Peyer's patch (tissue), 4 donors: ENCODE data around the gene CFAP97D1. TPM values are rescaled to one million over a fixed set of nuclear protein-coding genes. Genes with fewer than 3 reads are reported as not detected.
A peak's percentile ranks its signal among the peaks of the same experiment; 100 is the strongest.

Source experiments
- DNase-seq, 3 donors: peaks; one replicate each; pipeline ENCODE4 v3.0.0-alpha.2; 2017 to 2019
- H3K27ac ChIP-seq, 4 donors: fragments of 200-600 bp; sonication (generic); one replicate each; pipeline ENCODE4 v1.5.1; 2016 to 2019
- H3K27me3 ChIP-seq, 2 donors: fragments of 200-600 bp; sonication (generic); one replicate each; pipeline ENCODE4 v1.5.1; 2019
- H3K36me3 ChIP-seq, 3 donors: fragments of 200-600 bp; sonication (generic); one replicate each; pipeline ENCODE4 v1.5.1; 2016 to 2019
- H3K4me1 ChIP-seq, 4 donors: fragments of 200-600 bp; sonication (generic); one replicate each; pipeline ENCODE4 v1.5.1; 2016 to 2019
- H3K4me3 ChIP-seq, 4 donors: fragments of 200-600 bp; sonication (generic); 1 replicate in 3 of 4; 2 replicates in 1 of 4; pipeline ENCODE4 v1.5.1; 2016 to 2019; ENCODE audit warnings: mild to moderate bottlenecking in 1 of 4
- H3K9me3 ChIP-seq, 4 donors: fragments of 200-600 bp; sonication (generic); one replicate each; pipeline ENCODE4 v1.5.1; 2016 to 2019; ENCODE audit warnings: mild to moderate bottlenecking in 1 of 4
- POLR2A ChIP-seq, 2 donors: fragments of 450-650 bp; IDR thresholded peaks; one replicate each; pipeline ENCODE4 v1.5.1; 2017; ENCODE audit warnings: antibody characterized with exemption in 2 of 2, mild to moderate bottlenecking in 2 of 2, moderate library complexity in 2 of 2
- total RNA-seq, 4 donors: library from RNA; depleted of rRNA; stranded (reverse); fragments of >200 nt; gene quantifications; one replicate each; pipeline ENCODE4 v1.1.0, GENCODE V29; 2016
- TF ChIP-seq, protein P1 (sequence below), 6 experiments: fragments of 450-650 bp in 4 of 6; fragments of 200-600 bp in 2 of 6; sonication (generic) in 1 of 6; IDR thresholded peaks; one replicate each; pipeline ENCODE4 v1.5.1; 2017 to 2019; ENCODE audit warnings: antibody characterized with exemption in 6 of 6, mild to moderate bottlenecking in 3 of 6, moderate library complexity in 1 of 6

CFAP97D1 gene
- total RNA-seq, 4 donors from 2014 or later: not detected

DNA sequence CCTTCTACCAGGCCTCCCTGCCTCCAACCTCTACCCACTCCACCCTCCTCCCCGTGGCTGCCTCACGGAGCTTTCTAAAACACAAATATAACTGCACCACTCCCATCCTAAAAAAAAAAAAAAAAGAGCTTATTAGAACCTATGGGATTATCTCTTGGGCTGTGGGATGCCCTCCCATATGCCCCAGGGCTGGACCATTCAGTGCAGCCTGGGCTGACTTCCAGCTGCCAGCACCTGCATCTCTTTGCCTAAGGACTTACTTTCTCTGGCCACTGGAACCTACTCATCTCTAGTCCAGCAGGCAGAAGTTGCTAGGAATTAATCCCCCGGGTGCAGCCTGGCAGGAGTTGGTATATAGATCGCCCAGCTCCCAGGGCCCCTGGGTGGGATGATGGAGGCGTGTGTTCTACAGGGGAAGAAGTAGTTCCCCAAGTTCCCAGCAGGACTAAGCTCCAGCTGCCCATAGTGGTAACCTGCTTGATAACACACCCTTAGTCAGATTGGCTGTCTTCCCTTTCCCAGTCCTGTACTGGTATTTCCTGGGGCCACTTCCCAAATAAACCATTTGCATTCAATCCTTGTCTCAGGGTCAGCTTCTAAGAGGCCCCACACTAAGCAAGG, 42.4 kb downstream of the CFAP97D1 start:
- Histone ChIP-seq H3K4me3 (no peak overlapping the region), H3K27ac (peak overlapping the region in 1 of 4 donors; percentile 5), H3K36me3 (no peaks in the 10 kb centered on the region), H3K9me3 (no peaks in the 10 kb centered on the region), H3K27me3 (no peaks in the 10 kb centered on the region), H3K4me1 (peaks cover 0 to 15% (median 0%) of the 10 kb centered on the region in 4 donors)
- no peak for DNase-seq
- TF ChIP-seq POLR2A (IDR thresholded peaks at IDR 0.05): no peak
- TF ChIP-seq, protein P1, sequence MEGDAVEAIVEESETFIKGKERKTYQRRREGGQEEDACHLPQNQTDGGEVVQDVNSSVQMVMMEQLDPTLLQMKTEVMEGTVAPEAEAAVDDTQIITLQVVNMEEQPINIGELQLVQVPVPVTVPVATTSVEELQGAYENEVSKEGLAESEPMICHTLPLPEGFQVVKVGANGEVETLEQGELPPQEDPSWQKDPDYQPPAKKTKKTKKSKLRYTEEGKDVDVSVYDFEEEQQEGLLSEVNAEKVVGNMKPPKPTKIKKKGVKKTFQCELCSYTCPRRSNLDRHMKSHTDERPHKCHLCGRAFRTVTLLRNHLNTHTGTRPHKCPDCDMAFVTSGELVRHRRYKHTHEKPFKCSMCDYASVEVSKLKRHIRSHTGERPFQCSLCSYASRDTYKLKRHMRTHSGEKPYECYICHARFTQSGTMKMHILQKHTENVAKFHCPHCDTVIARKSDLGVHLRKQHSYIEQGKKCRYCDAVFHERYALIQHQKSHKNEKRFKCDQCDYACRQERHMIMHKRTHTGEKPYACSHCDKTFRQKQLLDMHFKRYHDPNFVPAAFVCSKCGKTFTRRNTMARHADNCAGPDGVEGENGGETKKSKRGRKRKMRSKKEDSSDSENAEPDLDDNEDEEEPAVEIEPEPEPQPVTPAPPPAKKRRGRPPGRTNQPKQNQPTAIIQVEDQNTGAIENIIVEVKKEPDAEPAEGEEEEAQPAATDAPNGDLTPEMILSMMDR (IDR thresholded peaks at IDR 0.05): no peak

DNA sequence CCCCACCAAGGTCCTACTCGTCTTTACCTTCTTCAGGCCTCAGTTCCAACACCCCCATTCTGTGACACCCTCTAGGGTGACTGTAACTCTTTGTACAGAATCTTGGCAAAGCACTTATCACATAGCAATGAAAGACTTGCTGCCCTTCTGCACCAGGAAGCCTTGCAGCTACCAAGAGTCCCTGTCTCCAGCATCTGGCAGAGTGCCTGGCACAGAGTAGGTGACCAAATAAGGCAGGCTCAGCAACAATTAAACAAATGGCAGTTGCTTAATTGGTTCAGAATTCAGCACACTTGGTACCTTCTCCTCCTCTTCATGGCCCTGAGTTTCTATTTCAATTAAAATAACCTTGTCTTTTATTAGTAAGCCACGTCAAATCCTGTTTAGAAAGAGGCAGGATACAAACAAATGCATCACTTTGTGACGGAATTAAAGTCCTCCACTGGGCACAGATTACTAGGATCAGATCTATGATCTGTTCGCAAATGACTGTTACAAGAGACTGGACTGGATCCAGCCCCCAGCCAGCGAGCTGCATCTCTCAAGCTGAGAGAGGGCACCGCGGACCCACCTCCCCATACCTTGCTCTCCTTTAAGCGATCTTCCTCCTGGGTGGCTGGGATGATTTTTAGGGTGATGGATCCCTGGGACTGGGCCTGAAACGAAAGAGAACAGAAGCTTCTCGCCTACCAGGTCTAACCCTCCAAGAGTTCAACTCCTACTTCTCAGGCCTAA, 43.3 kb downstream of the CFAP97D1 start:
- H3K4me1 ChIP-seq: peaks cover 0 to 15% (median 0%) of the 10 kb centered on the region in 4 donors
- H3K4me3 ChIP-seq: no peak overlapping the region
- no peaks in the 10 kb centered on the region for H3K36me3 ChIP-seq
- TF ChIP-seq, protein P1 (IDR thresholded peaks at IDR 0.05): no peak
- no peak for TF ChIP-seq POLR2A (IDR thresholded peaks at IDR 0.05)
- H3K27ac ChIP-seq: peak overlapping the region in 2 of 4 donors; percentile 5 to 12
- H3K9me3 ChIP-seq: no peaks in the 10 kb centered on the region
- no peak for DNase-seq
- H3K27me3 ChIP-seq: no peaks in the 10 kb centered on the region

DNA sequence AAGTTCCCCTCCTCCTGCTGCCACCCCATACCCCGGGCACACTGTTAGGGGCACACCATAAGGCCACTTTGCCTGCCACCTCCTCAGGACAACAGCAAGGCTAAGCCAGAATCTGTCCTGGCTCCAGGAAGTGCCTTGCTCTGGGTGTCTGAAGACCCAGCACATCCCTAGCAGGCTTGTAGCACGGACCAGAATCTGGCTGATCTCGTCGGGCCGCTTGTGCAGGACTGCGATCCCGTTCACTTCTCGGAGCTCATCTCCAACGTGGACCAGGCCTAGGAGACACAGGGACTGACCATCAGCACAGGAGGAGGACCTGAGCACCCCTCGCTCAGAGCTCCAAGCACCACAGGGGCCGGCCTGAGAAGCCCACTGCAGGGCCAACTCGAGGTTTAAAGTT, 45.3 kb downstream of the CFAP97D1 start:
- DNase-seq: no peak
- no peak overlapping the region for H3K27ac ChIP-seq
- TF ChIP-seq, protein P1 (IDR thresholded peaks at IDR 0.05): no peak
- TF ChIP-seq POLR2A (IDR thresholded peaks at IDR 0.05): no peak
- peaks cover 0 to 15% (median 0%) of the 10 kb centered on the region in 4 donors for H3K4me1 ChIP-seq
- H3K4me3 ChIP-seq: no peak overlapping the region
- no peaks in the 10 kb centered on the region for H3K36me3 ChIP-seq
- no peaks in the 10 kb centered on the region for H3K9me3 ChIP-seq
- H3K27me3 ChIP-seq: no peaks in the 10 kb centered on the region

DNA sequence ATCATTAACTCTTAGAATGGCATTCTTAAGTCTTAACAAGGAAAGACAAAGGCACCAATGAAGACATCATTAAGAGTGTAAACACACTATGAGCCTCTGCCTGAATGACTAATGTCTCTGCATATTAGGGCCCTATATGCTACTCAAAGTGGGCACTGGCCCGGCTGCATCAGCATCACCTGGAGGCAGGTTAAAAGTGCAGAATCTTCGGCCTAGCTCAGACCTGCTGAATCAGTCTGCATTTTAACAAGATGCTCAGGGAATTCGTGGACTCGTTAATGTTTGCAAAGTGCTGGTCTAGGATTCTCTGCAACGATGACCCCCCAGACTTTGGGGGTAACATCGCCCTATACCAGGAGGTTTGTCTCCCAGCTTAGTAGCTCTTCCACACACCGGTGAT, 46.0 kb downstream of the CFAP97D1 start:
- no peak for DNase-seq
- H3K27me3 ChIP-seq: no peaks in the 10 kb centered on the region
- peaks cover 0 to 15% (median 0%) of the 10 kb centered on the region in 4 donors for H3K4me1 ChIP-seq
- no peaks in the 10 kb centered on the region for H3K9me3 ChIP-seq
- no peak for TF ChIP-seq POLR2A (IDR thresholded peaks at IDR 0.05)
- TF ChIP-seq, protein P1 (IDR thresholded peaks at IDR 0.05): no peak
- no peak overlapping the region for H3K27ac ChIP-seq
- H3K4me3 ChIP-seq: no peak overlapping the region
- no peaks in the 10 kb centered on the region for H3K36me3 ChIP-seq

DNA sequence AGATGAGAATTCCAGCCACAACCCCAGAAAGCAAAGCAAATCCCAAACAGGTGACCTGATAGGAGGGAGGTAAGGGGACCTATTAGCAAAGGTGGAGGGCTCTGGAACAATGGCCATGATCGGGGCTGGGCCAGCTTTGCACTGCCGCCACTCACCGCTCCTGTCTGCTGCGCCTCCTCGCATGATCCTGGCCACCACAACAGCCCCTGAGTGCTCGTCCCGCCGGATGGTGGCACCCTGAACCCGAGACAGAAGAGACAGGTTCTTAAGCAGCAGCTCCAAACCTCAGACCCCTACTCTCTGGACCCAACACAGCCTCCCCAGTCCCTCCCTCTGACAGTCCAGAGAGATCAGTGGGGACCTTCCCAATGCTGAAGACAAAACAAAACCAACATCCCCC, 47.4 kb downstream of the CFAP97D1 start:
- no peak for TF ChIP-seq POLR2A (IDR thresholded peaks at IDR 0.05)
- TF ChIP-seq, protein P1 (IDR thresholded peaks at IDR 0.05): no peak
- DNase-seq: no peak
- no peaks in the 10 kb centered on the region for H3K9me3 ChIP-seq
- no peak overlapping the region for H3K4me3 ChIP-seq
- H3K27ac ChIP-seq: no peak overlapping the region
- H3K36me3 ChIP-seq: no peaks in the 10 kb centered on the region
- no peaks in the 10 kb centered on the region for H3K27me3 ChIP-seq
- H3K4me1 ChIP-seq: peaks cover 0 to 21% (median under 1%) of the 10 kb centered on the region in 4 donors
